Endothelial cell of umbilical vein (primary cell): ENCODE results near the gene TCAP. TPM values are rescaled to one million over a fixed set of nuclear protein-coding genes. Genes with fewer than 3 reads are reported as not detected.

Experiments
- BruUV-seq: library from RNA; stranded (reverse); fragments of 400-500 nt; replicated peaks from 2 replicates; lab custom pipeline; 2021; lab: Mats Ljungman, UMichigan
- CTCF ChIA-PET: fragments of 300-600, 350-600 bp; sonication (Branson Sonifier 250); formaldehyde crosslinking; loops from one replicate; lab custom pipeline; 2021; ENCODE audit warnings: antibody characterized with exemption, inconsistent platforms; lab: Charles Lee
- POLR2A ChIA-PET: fragments of 300-600, 350-600 bp; sonication (Branson Sonifier 250); formaldehyde crosslinking; loops from one replicate; lab custom pipeline; 2021; ENCODE audit warnings: antibody characterized with exemption, inconsistent platforms; lab: Charles Lee
- DNase-seq: peaks from one replicate; pipeline ENCODE4 v3.0.0-alpha.2; 2011; ENCODE audit warnings: low read depth, low spot score
- FAIRE-seq: peaks from 2 replicates; lab custom pipeline; 2011; peaks lifted over from hg19 to GRCh38; lab: Jason Lieb, UNC
- H2AFZ ChIP-seq: 2 replicates; pipeline ENCODE4 v1.6.0; 2012; ENCODE audit warnings: low read depth, low read length, control low read depth, inconsistent platforms
- H3K27ac ChIP-seq: 2 replicates; pipeline ENCODE4 v1.5.1; 2011; ENCODE audit warnings: low read depth, mild to moderate bottlenecking, control low read depth, low read length, moderate library complexity; ENCODE audit not compliant: insufficient read depth
- H3K27me3 ChIP-seq, 2 experiments: 2 replicates each; pipeline versions ENCODE4 v1.6.0 to v1.6.1; 2011; ENCODE audit warnings: low read length in 2 of 2, mixed read lengths in 1 of 2; ENCODE audit not compliant: control insufficient read depth in 2 of 2, insufficient read depth in 2 of 2
- H3K36me3 ChIP-seq, 2 experiments: 2 replicates in 1 of 2; 3 replicates in 1 of 2; pipeline ENCODE4 v1.5.1; 2011; ENCODE audit warnings: low read length in 2 of 2, mild to moderate bottlenecking in 1 of 2, moderate library complexity in 1 of 2; ENCODE audit not compliant: control insufficient read depth in 2 of 2, insufficient read depth in 2 of 2; ENCODE audit errors: extremely low read depth in 1 of 2
- H3K4me1 ChIP-seq: 3 replicates; pipeline ENCODE4 v1.5.1; 2011; ENCODE audit warnings: mild to moderate bottlenecking, low read length; ENCODE audit not compliant: control insufficient read depth, insufficient read depth; ENCODE audit errors: extremely low read depth
- H3K4me2 ChIP-seq: 2 replicates; pipeline ENCODE4 v1.6.1; 2011; ENCODE audit warnings: low read length, control low read depth, mixed read lengths; ENCODE audit not compliant: insufficient read depth
- H3K4me3 ChIP-seq, 3 experiments: fragments of 200-600 bp in 1 of 3; sonication (generic), shearing (Covaris generic) in 1 of 3; replicated peaks in 1 of 3; 2 replicates each; pipeline ENCODE4 v1.5.1; 2011 to 2016; ENCODE audit warnings: control low read depth in 3 of 3, low read length in 3 of 3, mild to moderate bottlenecking in 2 of 3, inconsistent platforms in 1 of 3, low read depth in 1 of 3, moderate library complexity in 1 of 3; ENCODE audit not compliant: insufficient read depth in 1 of 3
- H3K79me2 ChIP-seq: 2 replicates; pipeline ENCODE4 v1.6.0; 2012; ENCODE audit warnings: low read length, inconsistent platforms; ENCODE audit not compliant: control insufficient read depth, insufficient read depth
- H3K9ac ChIP-seq: replicated peaks from 2 replicates; pipeline ENCODE3; 2011; ENCODE audit warnings: low read length, control low read depth; ENCODE audit not compliant: insufficient read depth; ENCODE audit errors: extremely low read depth
- H3K9me1 ChIP-seq: replicated peaks from 3 replicates; pipeline ENCODE4 v1.6.0; 2011; ENCODE audit warnings: mild to moderate bottlenecking, low read length; ENCODE audit not compliant: control insufficient read depth, insufficient read depth; ENCODE audit errors: extremely low read depth
- H3K9me3 ChIP-seq: replicated peaks from 2 replicates; pipeline ENCODE4 v1.5.1; 2012; ENCODE audit warnings: low read length, inconsistent platforms; ENCODE audit not compliant: control insufficient read depth, insufficient read depth
- H4K20me1 ChIP-seq: replicated peaks from 2 replicates; pipeline ENCODE3; 2011; ENCODE audit warnings: mild to moderate bottlenecking, low read length; ENCODE audit not compliant: control insufficient read depth, insufficient read depth; ENCODE audit errors: extremely low read depth
- EZH2 ChIP-seq: IDR thresholded peaks from 2 replicates; pipeline ENCODE4 v1.6.1; 2012; ENCODE audit warnings: borderline replicate concordance, low read depth, mild to moderate bottlenecking, moderate library complexity, low read length, inconsistent platforms; ENCODE audit not compliant: severe bottlenecking
- FOS ChIP-seq: IDR thresholded peaks from 2 replicates; pipeline ENCODE4 v1.6.1; 2011; ENCODE audit warnings: mild to moderate bottlenecking, low read length, moderate library complexity, borderline replicate concordance; ENCODE audit not compliant: insufficient read depth
- GATA2 ChIP-seq: IDR thresholded peaks from 2 replicates; pipeline ENCODE4 v1.7.0; 2011; ENCODE audit warnings: low read depth, mild to moderate bottlenecking, moderate library complexity, mixed read lengths, low read length; ENCODE audit not compliant: insufficient read length, insufficient read depth
- JUN ChIP-seq: IDR thresholded peaks from 2 replicates; pipeline ENCODE4 v1.6.1; 2011; ENCODE audit warnings: borderline replicate concordance, low read depth; ENCODE audit not compliant: insufficient read length, insufficient read depth
- MYC ChIP-seq: IDR thresholded peaks from one replicate; pipeline ENCODE4 v1.6.1; 2011; ENCODE audit warnings: mild to moderate bottlenecking, low read depth, low read length
- POLR2A ChIP-seq: IDR thresholded peaks from 2 replicates; pipeline ENCODE4 v1.6.1; 2012; ENCODE audit warnings: low read depth, mild to moderate bottlenecking, control low read depth, low read length
- POLR2AphosphoS5 ChIP-seq: IDR thresholded peaks from 2 replicates; pipeline ENCODE4 v1.6.1; 2012; ENCODE audit warnings: low read depth, mild to moderate bottlenecking, control low read depth, low read length, moderate library complexity; ENCODE audit not compliant: insufficient read depth
- dilution Hi-C: fragments of 300-500 bp; cut with MboI; formaldehyde crosslinking; loops from one replicate; pipeline ENCODE4 v1.15.0; 2019; ENCODE audit warnings: low sequenced_read_pairs; ENCODE audit not compliant: extremely low pct_ligation_motif_present
- intact Hi-C: fragments of 100-400 bp; cut with micrococcal nuclease; formaldehyde crosslinking; loops from one replicate; pipeline ENCODE4 v1.10.0; 2022
- polyA plus RNA-seq, 4 experiments: library from polyadenylated mRNA; depleted of rRNA in 3 of 4; stranded (reverse) in 3 of 4; unstranded in 1 of 4; fragments of >200 nt; gene quantifications; 2 replicates each; pipeline versions ENCODE4 v1.2.1 to v1.2.3, GENCODE V29; 2011 to 2012; ENCODE audit warnings: missing spikeins in 1 of 4
- total RNA-seq: library from RNA; stranded (reverse); gene quantifications from 2 replicates; pipeline ENCODE4 v1.2.3, GENCODE V29; 2021
- TF ChIP-seq, protein P1 (sequence below), 2 donors: IDR thresholded peaks; 1 replicate in 1 of 2; 2 replicates in 1 of 2; pipeline ENCODE4 v1.5.1; 2011; ENCODE audit warnings: low read length in 2 of 2, mild to moderate bottlenecking in 2 of 2, moderate library complexity in 2 of 2, control low read depth in 1 of 2, inconsistent platforms in 1 of 2, low read depth in 1 of 2; ENCODE audit not compliant: insufficient read depth in 1 of 2; ENCODE audit errors: extremely low read depth in 1 of 2
- TF ChIP-seq, protein P2 (sequence below): IDR thresholded peaks from 2 replicates; pipeline ENCODE4 v1.6.1; 2011; ENCODE audit not compliant: insufficient read depth, insufficient read length

The TCAP gene
- total and polyA plus RNA-seq, 2 donors (not counting 3 experiments of a cell fraction or from before 2014, with no cell fraction given) = 0.51 to 0.93 TPM

DNA sequence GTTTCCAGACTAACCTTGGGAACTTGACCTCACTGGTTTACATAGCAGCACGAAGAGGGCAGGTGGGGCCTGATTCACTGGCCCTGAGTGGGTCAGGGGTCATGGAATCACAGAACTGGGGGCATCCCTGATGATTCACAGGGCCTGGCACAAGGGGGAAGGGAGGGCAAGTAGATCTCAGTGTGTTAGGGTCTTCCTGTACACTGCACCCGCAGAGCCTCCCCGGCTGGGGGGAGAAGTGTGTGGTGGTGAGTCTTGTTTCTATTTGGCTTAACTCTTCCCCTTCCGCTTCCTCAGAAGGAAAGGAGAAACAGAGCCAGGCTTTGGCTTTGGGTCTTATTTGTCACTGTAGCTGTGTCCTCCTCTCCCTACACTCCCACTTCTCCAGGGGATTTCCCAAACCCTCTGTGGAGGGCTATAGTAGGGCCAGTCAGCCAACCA lies 24.5 kb upstream of the TCAP start:
- dilution Hi-C loops (no loop called here), intact Hi-C loops (no loop called here)
- Histone ChIP-seq H3K27ac (no peak overlapping the region), H3K79me2 (peaks cover 26% of the 10 kb centered on the region), H3K4me2 (no peak overlapping the region), H3K27me3 (no peaks in the 10 kb centered on the region), H3K4me1 (peaks cover 22% of the 10 kb centered on the region), H3K9me3 (no peaks in the 10 kb centered on the region), H3K9ac (no peak overlapping the region), H4K20me1 (no peaks in the 10 kb centered on the region), H3K9me1 (no peaks in the 10 kb centered on the region), H3K4me3 (no peak overlapping the region), H3K36me3 (no peaks in the 10 kb centered on the region), H2AFZ (no peak overlapping the region)
- TF ChIP-seq POLR2A = no peak
- TF ChIP-seq GATA2 = no peak
- no peak for TF ChIP-seq EZH2
- no peak for TF ChIP-seq MYC
- no peak for TF ChIP-seq FOS
- TF ChIP-seq, protein P1, sequence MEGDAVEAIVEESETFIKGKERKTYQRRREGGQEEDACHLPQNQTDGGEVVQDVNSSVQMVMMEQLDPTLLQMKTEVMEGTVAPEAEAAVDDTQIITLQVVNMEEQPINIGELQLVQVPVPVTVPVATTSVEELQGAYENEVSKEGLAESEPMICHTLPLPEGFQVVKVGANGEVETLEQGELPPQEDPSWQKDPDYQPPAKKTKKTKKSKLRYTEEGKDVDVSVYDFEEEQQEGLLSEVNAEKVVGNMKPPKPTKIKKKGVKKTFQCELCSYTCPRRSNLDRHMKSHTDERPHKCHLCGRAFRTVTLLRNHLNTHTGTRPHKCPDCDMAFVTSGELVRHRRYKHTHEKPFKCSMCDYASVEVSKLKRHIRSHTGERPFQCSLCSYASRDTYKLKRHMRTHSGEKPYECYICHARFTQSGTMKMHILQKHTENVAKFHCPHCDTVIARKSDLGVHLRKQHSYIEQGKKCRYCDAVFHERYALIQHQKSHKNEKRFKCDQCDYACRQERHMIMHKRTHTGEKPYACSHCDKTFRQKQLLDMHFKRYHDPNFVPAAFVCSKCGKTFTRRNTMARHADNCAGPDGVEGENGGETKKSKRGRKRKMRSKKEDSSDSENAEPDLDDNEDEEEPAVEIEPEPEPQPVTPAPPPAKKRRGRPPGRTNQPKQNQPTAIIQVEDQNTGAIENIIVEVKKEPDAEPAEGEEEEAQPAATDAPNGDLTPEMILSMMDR (IDR thresholded peaks at IDR 0.05; ENCODE audit: extremely low read depth in 1 of 2, insufficient read depth in 1 of 2, low read depth in 1 of 2, low read length in 2 of 2) = no peak
- TF ChIP-seq, protein P2, sequence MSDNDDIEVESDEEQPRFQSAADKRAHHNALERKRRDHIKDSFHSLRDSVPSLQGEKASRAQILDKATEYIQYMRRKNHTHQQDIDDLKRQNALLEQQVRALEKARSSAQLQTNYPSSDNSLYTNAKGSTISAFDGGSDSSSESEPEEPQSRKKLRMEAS = no peak
- TF ChIP-seq POLR2AphosphoS5 = no peak
- no peak for TF ChIP-seq JUN
- ChIA-PET POLR2A (no interaction called here), CTCF (interaction anchor here (1.2 to 5.2 kb wide), 5 partner anchors 14 to 31 kb away, joined by 3 to 25 read pairs (median 5); no protein-coding TSS in a partner anchor)
- no peak for DNase-seq
- FAIRE-seq = no peak
- BruUV-seq = no TSS peak
